Stimulated activated memory B cell treated with anti-CD40 and anti-IgM and Interleukin-4, amounts not matched to agents 10 μg/mL and 1 μg/mL and 100 μg/mL, for 72 hours (primary cell): ENCODE data around the gene FKRP.
"Not testable (repeated sequence)": the region's sequence is repeated elsewhere in the genome, so short reads cannot be mapped to it uniquely, and the experiment has no call there.

Experiments
- ATAC-seq: fragments of 150-1000 bp; cut with Tn5 transposase; 2 replicates; pipeline ENCODE4 v1.10.0; 2021
- H3K27ac Mint-ChIP-seq: one replicate; pipeline ENCODE4 v1.8.0; 2022; ENCODE audit warnings: mild to moderate bottlenecking, mixed read lengths
- H3K27me3 Mint-ChIP-seq: one replicate; pipeline ENCODE4 v1.8.0; 2022; ENCODE audit warnings: mixed read lengths
- H3K36me3 Mint-ChIP-seq: one replicate; pipeline ENCODE4 v1.8.0; 2022; ENCODE audit warnings: mixed read lengths
- H3K4me1 Mint-ChIP-seq: one replicate; pipeline ENCODE4 v1.8.0; 2022; ENCODE audit warnings: mixed read lengths
- H3K4me3 Mint-ChIP-seq: one replicate; pipeline ENCODE4 v1.8.0; 2022; ENCODE audit warnings: mild to moderate bottlenecking, moderate library complexity, mixed read lengths
- H3K9me3 Mint-ChIP-seq: one replicate; pipeline ENCODE4 v1.8.0; 2022; ENCODE audit warnings: mixed read lengths

The FKRP gene

GRCh38 chr19:46745521-46746280 lies at the start of gene FKRP:
FKRP (plus strand) TSS chr19:46746057; CDS start chr19:46755451, 9,394 bp downstream.
- H3K4me3 Mint-ChIP-seq, result peak within 1 kb of the TSS; percentile 89
- no peaks in the 10 kb centered on the region for H3K27me3 Mint-ChIP-seq
- peak within 1 kb of the TSS; percentile 83 for H3K27ac Mint-ChIP-seq
- peaks cover 80% of the 10 kb centered on the region for H3K4me1 Mint-ChIP-seq
- ATAC-seq, result peak; percentile 77
- H3K9me3 Mint-ChIP-seq, result no peaks in the 10 kb centered on the region
- H3K36me3 Mint-ChIP-seq, result peaks cover 20% of the 10 kb centered on the region

- no peak overlapping the region for H3K27ac Mint-ChIP-seq
These were observed 49.0 kb upstream of the FKRP start for GRCh38 chr19:46696866-46697203.

GRCh38 chr19:46697204-46697960 lies 48.5 kb upstream of the FKRP start:
- peak; percentile 56 for ATAC-seq
- Mint-ChIP-seq H3K4me3 (no peak overlapping the region), H3K27me3 (no peaks in the 10 kb centered on the region), H3K36me3 (peaks cover 82% of the 10 kb centered on the region), H3K9me3 (no peaks in the 10 kb centered on the region), H3K4me1 (no peaks in the 10 kb centered on the region), H3K27ac (no peak overlapping the region)

More at GRCh38 chr19:46696866-46697203, 49.0 kb upstream of the FKRP start:
- H3K9me3 Mint-ChIP-seq, result no peaks in the 10 kb centered on the region
- H3K36me3 Mint-ChIP-seq, result peaks cover 83% of the 10 kb centered on the region
- no peaks in the 10 kb centered on the region for H3K27me3 Mint-ChIP-seq
- H3K4me1 Mint-ChIP-seq, result no peaks in the 10 kb centered on the region
- no peak for ATAC-seq
- no peak overlapping the region for H3K4me3 Mint-ChIP-seq

- peaks cover 69% of the 10 kb centered on the region for H3K36me3 Mint-ChIP-seq
- H3K4me3 Mint-ChIP-seq, result no peak overlapping the region
- H3K4me1 Mint-ChIP-seq, result no peaks in the 10 kb centered on the region
- no peak overlapping the region for H3K27ac Mint-ChIP-seq
- no peaks in the 10 kb centered on the region for H3K9me3 Mint-ChIP-seq
- ATAC-seq, result no peak
- H3K27me3 Mint-ChIP-seq, result no peaks in the 10 kb centered on the region
These were observed 47.2 kb upstream of the FKRP start for GRCh38 chr19:46698395-46699321.

- Mint-ChIP-seq H3K36me3 (peaks cover 74% of the 10 kb centered on the region), H3K27me3 (no peaks in the 10 kb centered on the region)
These were observed 45.2 kb upstream of the FKRP start for GRCh38 chr19:46700704-46701103.

GRCh38 chr19:46704379-46705076 lies 41.3 kb upstream of the FKRP start:
- Mint-ChIP-seq H3K27me3 (no peaks in the 10 kb centered on the region), H3K36me3 (peaks cover 68% of the 10 kb centered on the region), H3K27ac (peak overlapping the region; percentile 67), H3K4me1 (peaks cover 18% of the 10 kb centered on the region), H3K4me3 (no peak overlapping the region), H3K9me3 (no peaks in the 10 kb centered on the region)
- peak; percentile 83 for ATAC-seq

More at GRCh38 chr19:46700704-46701103, 45.2 kb upstream of the FKRP start:
- ATAC-seq, result no peak
- Mint-ChIP-seq H3K27ac (no peak overlapping the region), H3K4me3 (no peak overlapping the region), H3K4me1 (peaks cover 18% of the 10 kb centered on the region), H3K9me3 (no peaks in the 10 kb centered on the region)

GRCh38 chr19:46710687-46711086 lies 35.2 kb upstream of the FKRP start:
- no peak overlapping the region for H3K27ac Mint-ChIP-seq
- H3K9me3 Mint-ChIP-seq, result no peaks in the 10 kb centered on the region
- no peak for ATAC-seq
- H3K27me3 Mint-ChIP-seq, result no peaks in the 10 kb centered on the region
- peaks cover 45% of the 10 kb centered on the region for H3K36me3 Mint-ChIP-seq
- peaks cover 28% of the 10 kb centered on the region for H3K4me1 Mint-ChIP-seq
- H3K4me3 Mint-ChIP-seq, result no peak overlapping the region

- ATAC-seq, H3K4me3 Mint-ChIP-seq, H3K27ac Mint-ChIP-seq, H3K27me3 Mint-ChIP-seq, H3K9me3 Mint-ChIP-seq: not testable (repeated sequence)
- H3K36me3 Mint-ChIP-seq, result peaks cover 27% of the 10 kb centered on the region
- peaks cover 41% of the 10 kb centered on the region for H3K4me1 Mint-ChIP-seq
These were observed 33.0 kb upstream of the FKRP start for GRCh38 chr19:46712768-46713338.

- Mint-ChIP-seq H3K4me1 (peaks cover 51% of the 10 kb centered on the region), H3K27me3 (no peaks in the 10 kb centered on the region)
These were observed 31.9 kb upstream of the FKRP start for GRCh38 chr19:46713781-46714443.

GRCh38 chr19:46714444-46715106 lies 31.3 kb upstream of the FKRP start:
- no peaks in the 10 kb centered on the region for H3K9me3 Mint-ChIP-seq
- H3K36me3 Mint-ChIP-seq, result peaks cover 22% of the 10 kb centered on the region
- H3K4me3 Mint-ChIP-seq, result peak overlapping the region; percentile 93
- ATAC-seq, result peak; percentile 46
- H3K4me1 Mint-ChIP-seq, result peaks cover 58% of the 10 kb centered on the region
- H3K27ac Mint-ChIP-seq, result peak overlapping the region; percentile 82
- H3K27me3 Mint-ChIP-seq, result no peaks in the 10 kb centered on the region

More at GRCh38 chr19:46713781-46714443, 31.9 kb upstream of the FKRP start:
- Mint-ChIP-seq H3K4me3 (peak overlapping the region; percentile 93), H3K36me3 (peaks cover 23% of the 10 kb centered on the region), H3K9me3 (no peaks in the 10 kb centered on the region), H3K27ac (peak overlapping the region; percentile 82)
- ATAC-seq, result peak; percentile 17

- peak overlapping the region; percentile 82 for H3K27ac Mint-ChIP-seq
- peaks cover 15% of the 10 kb centered on the region for H3K36me3 Mint-ChIP-seq
- H3K4me3 Mint-ChIP-seq, result peak overlapping the region; percentile 93
- no peaks in the 10 kb centered on the region for H3K27me3 Mint-ChIP-seq
- H3K4me1 Mint-ChIP-seq, result peaks cover 63% of the 10 kb centered on the region
- ATAC-seq, result no peak
- no peaks in the 10 kb centered on the region for H3K9me3 Mint-ChIP-seq
These were observed 30.3 kb upstream of the FKRP start for GRCh38 chr19:46715620-46715974.

GRCh38 chr19:46715975-46716671 lies 29.7 kb upstream of the FKRP start:
- peak overlapping the region; percentile 82 for H3K27ac Mint-ChIP-seq
- H3K4me3 Mint-ChIP-seq, result peak overlapping the region; percentile 93
- peaks cover 15% of the 10 kb centered on the region for H3K36me3 Mint-ChIP-seq
- H3K4me1 Mint-ChIP-seq, result peaks cover 68% of the 10 kb centered on the region
- no peak for ATAC-seq
- H3K9me3 Mint-ChIP-seq, result no peaks in the 10 kb centered on the region
- no peaks in the 10 kb centered on the region for H3K27me3 Mint-ChIP-seq

GRCh38 chr19:46716672-46717033 lies 29.2 kb upstream of the FKRP start:
- Mint-ChIP-seq H3K4me3 (peak overlapping the region; percentile 93), H3K27me3 (no peaks in the 10 kb centered on the region), H3K4me1 (peaks cover 73% of the 10 kb centered on the region), H3K9me3 (no peaks in the 10 kb centered on the region), H3K36me3 (peaks cover 18% of the 10 kb centered on the region), H3K27ac (peak overlapping the region; percentile 82)
- ATAC-seq, result no peak
